Neural cell (in vitro differentiated cells): ENCODE data around the gene CENPP. TPM values are rescaled to one million over a fixed set of nuclear protein-coding genes. Genes with fewer than 3 reads are reported as not detected.
"Not testable (repeated sequence)": the region's sequence is repeated elsewhere in the genome, so short reads cannot be mapped to it uniquely, and the experiment has no call there.

Source experiments
- H2AFZ ChIP-seq: fragments of 200-600, 300-800 bp; sonication (generic), shearing (Covaris generic); 2 replicates; pipeline ENCODE4 v1.6.0; 2014; ENCODE audit warnings: low read depth, mild to moderate bottlenecking, antibody characterized with exemption, low read length, moderate library complexity
- H3F3A ChIP-seq: fragments of 200-600 bp; shearing (Covaris generic); 2 replicates; pipeline ENCODE4 v1.6.1; 2016; ENCODE audit warnings: mild to moderate bottlenecking, moderate library complexity, mixed read lengths, antibody characterized with exemption, low read length; ENCODE audit not compliant: insufficient read depth, poor library complexity, severe bottlenecking
- H3K27ac ChIP-seq: fragments of 200-600, 300-800 bp; sonication (generic), shearing (Covaris generic); 2 replicates; pipeline ENCODE4 v1.5.1; 2014; ENCODE audit warnings: mild to moderate bottlenecking, low read length, moderate library complexity
- H3K27me3 ChIP-seq: fragments of 300-800, 200-600 bp; sonication (generic), shearing (Covaris generic); 2 replicates; pipeline ENCODE4 v1.6.0; 2014; ENCODE audit warnings: mild to moderate bottlenecking, low read depth, low read length, moderate library complexity; ENCODE audit not compliant: insufficient read depth
- H3K36me3 ChIP-seq: fragments of 300-800, 200-600 bp; sonication (generic), shearing (Covaris generic); 2 replicates; pipeline ENCODE4 v1.5.1; 2014; ENCODE audit warnings: mild to moderate bottlenecking, antibody characterized with exemption, low read length, moderate library complexity; ENCODE audit not compliant: insufficient read depth
- H3K4me2 ChIP-seq: fragments of 300-800, 200-600 bp; sonication (generic), shearing (Covaris generic); 2 replicates; pipeline ENCODE4 v1.6.0; 2014; ENCODE audit warnings: mild to moderate bottlenecking, low read length
- H3K4me3 ChIP-seq: fragments of 300-800, 200-600 bp; sonication (generic), shearing (Covaris generic); 2 replicates; pipeline ENCODE4 v1.5.1; 2014; ENCODE audit warnings: mild to moderate bottlenecking, low read length, moderate library complexity
- H3K79me2 ChIP-seq: fragments of 200-600 bp; shearing (Covaris generic); replicated peaks from 2 replicates; pipeline ENCODE4 v1.6.0; 2014; ENCODE audit warnings: mild to moderate bottlenecking, low read length, moderate library complexity; ENCODE audit not compliant: insufficient read depth
- H3K9ac ChIP-seq: fragments of 300-800, 200-600 bp; sonication (generic), shearing (Covaris generic); 2 replicates; pipeline ENCODE4 v1.6.1; 2016; ENCODE audit warnings: mild to moderate bottlenecking, low read length, mixed read lengths
- H3K9me2 ChIP-seq: fragments of 200-600 bp; shearing (Covaris generic); 2 replicates; pipeline ENCODE4 v1.6.1; 2016; ENCODE audit warnings: mild to moderate bottlenecking, low read length, mixed read lengths; ENCODE audit not compliant: insufficient read depth
- H3K9me3 ChIP-seq: fragments of 200-600, 300-800 bp; sonication (generic), shearing (Covaris generic); 2 replicates; pipeline ENCODE4 v1.6.1; 2016; ENCODE audit warnings: mild to moderate bottlenecking, mixed run types, low read length, moderate library complexity, mixed read lengths
- H4K20me1 ChIP-seq: fragments of 200-600 bp; shearing (Covaris generic); 2 replicates; pipeline ENCODE4 v1.6.1; 2016; ENCODE audit warnings: mild to moderate bottlenecking, mixed run types; ENCODE audit not compliant: insufficient read depth
- EP300 ChIP-seq: fragments of 450-650 bp; conservative IDR thresholded peaks from 2 replicates; pipeline ENCODE4 v1.6.1; 2014; ENCODE audit warnings: antibody characterized with exemption, mild to moderate bottlenecking, moderate library complexity; ENCODE audit not compliant: poor library complexity, severe bottlenecking
- EZH2 ChIP-seq: fragments of 200-600, 300-800 bp; shearing (Covaris generic), sonication (generic); IDR thresholded peaks from 2 replicates; pipeline ENCODE4 v1.6.1; 2014; ENCODE audit warnings: antibody characterized with exemption, low read length, borderline replicate concordance, mild to moderate bottlenecking; ENCODE audit not compliant: insufficient read depth, poor library complexity, severe bottlenecking
- MXI1 ChIP-seq: fragments of 450-650 bp; conservative IDR thresholded peaks from 2 replicates; pipeline ENCODE4 v1.6.1; 2014; ENCODE audit warnings: antibody characterized with exemption, mild to moderate bottlenecking; ENCODE audit not compliant: poor library complexity, severe bottlenecking
- POLR2AphosphoS5 ChIP-seq: IDR thresholded peaks from 2 replicates; pipeline ENCODE4 v1.6.1; 2012
- RAD21 ChIP-seq: fragments of 450-650 bp; conservative IDR thresholded peaks from 2 replicates; pipeline ENCODE4 v1.6.1; 2014; ENCODE audit warnings: antibody characterized with exemption, mild to moderate bottlenecking, moderate library complexity
- SMC3 ChIP-seq: fragments of 450-650 bp; conservative IDR thresholded peaks from 2 replicates; pipeline ENCODE4 v1.6.1; 2014; ENCODE audit warnings: antibody characterized with exemption, mild to moderate bottlenecking, moderate library complexity; ENCODE audit not compliant: poor library complexity
- TAF1 ChIP-seq: IDR thresholded peaks from 2 replicates; pipeline ENCODE4 v1.6.1; 2012; ENCODE audit warnings: low read depth
- polyA plus RNA-seq: library from polyadenylated mRNA; depleted of rRNA; stranded (reverse); fragments of >200 nt; gene quantifications from 2 replicates; pipeline ENCODE4 v1.2.3, GENCODE V29; 2014
- TF ChIP-seq, protein P1 (sequence below): IDR thresholded peaks from 2 replicates; pipeline ENCODE4 v1.6.1; 2012; ENCODE audit warnings: borderline replicate concordance
- TF ChIP-seq, protein P2 (sequence below): fragments of 450-650 bp; IDR thresholded peaks from 2 replicates; pipeline ENCODE4 v1.5.1; 2014; ENCODE audit warnings: antibody characterized with exemption, mild to moderate bottlenecking, moderate library complexity; ENCODE audit not compliant: poor library complexity, severe bottlenecking

CENPP gene
- polyA plus RNA-seq, 1 donor from 2014 or later, result 5.0 TPM

DNA sequence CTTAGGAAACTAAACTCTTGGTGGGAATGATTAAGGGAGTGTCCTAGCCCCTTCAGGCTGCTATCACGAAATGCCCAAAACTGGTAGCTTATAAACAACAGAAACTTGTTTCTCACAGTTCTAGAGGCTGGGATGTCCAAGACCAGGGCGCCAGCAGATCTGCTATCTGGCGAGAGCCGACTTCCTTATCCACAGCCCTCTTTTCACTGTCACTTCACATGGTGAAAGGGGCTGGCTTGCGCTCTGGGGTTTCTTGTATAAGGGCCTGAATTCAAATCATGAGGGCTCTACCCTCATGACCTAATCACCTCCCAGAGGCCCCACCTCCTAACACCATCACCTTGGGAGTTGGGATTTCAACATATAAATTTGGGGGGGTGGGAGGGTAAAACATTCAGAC is 295.1 kb downstream of the CENPP start:
- no peaks in the 10 kb centered on the region for H3K9me2 ChIP-seq
- no peaks in the 10 kb centered on the region for H3K79me2 ChIP-seq
- H3K27me3 ChIP-seq, result no peaks in the 10 kb centered on the region
- H3K4me2 ChIP-seq, result no peak overlapping the region
- H3K9me3 ChIP-seq, result no peaks in the 10 kb centered on the region
- H3K4me3 ChIP-seq, result no peak overlapping the region
- H3K9ac ChIP-seq, result no peak overlapping the region
- H2AFZ ChIP-seq, result no peak overlapping the region
- H3K36me3 ChIP-seq, result no peaks in the 10 kb centered on the region
- TF ChIP-seq EZH2, result no peak
- TF ChIP-seq POLR2AphosphoS5, result no peak
- TF ChIP-seq EP300, result no peak
- TF ChIP-seq, protein P1, sequence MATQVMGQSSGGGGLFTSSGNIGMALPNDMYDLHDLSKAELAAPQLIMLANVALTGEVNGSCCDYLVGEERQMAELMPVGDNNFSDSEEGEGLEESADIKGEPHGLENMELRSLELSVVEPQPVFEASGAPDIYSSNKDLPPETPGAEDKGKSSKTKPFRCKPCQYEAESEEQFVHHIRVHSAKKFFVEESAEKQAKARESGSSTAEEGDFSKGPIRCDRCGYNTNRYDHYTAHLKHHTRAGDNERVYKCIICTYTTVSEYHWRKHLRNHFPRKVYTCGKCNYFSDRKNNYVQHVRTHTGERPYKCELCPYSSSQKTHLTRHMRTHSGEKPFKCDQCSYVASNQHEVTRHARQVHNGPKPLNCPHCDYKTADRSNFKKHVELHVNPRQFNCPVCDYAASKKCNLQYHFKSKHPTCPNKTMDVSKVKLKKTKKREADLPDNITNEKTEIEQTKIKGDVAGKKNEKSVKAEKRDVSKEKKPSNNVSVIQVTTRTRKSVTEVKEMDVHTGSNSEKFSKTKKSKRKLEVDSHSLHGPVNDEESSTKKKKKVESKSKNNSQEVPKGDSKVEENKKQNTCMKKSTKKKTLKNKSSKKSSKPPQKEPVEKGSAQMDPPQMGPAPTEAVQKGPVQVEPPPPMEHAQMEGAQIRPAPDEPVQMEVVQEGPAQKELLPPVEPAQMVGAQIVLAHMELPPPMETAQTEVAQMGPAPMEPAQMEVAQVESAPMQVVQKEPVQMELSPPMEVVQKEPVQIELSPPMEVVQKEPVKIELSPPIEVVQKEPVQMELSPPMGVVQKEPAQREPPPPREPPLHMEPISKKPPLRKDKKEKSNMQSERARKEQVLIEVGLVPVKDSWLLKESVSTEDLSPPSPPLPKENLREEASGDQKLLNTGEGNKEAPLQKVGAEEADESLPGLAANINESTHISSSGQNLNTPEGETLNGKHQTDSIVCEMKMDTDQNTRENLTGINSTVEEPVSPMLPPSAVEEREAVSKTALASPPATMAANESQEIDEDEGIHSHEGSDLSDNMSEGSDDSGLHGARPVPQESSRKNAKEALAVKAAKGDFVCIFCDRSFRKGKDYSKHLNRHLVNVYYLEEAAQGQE, result no peak
- TF ChIP-seq TAF1, result no peak
- TF ChIP-seq, protein P2, sequence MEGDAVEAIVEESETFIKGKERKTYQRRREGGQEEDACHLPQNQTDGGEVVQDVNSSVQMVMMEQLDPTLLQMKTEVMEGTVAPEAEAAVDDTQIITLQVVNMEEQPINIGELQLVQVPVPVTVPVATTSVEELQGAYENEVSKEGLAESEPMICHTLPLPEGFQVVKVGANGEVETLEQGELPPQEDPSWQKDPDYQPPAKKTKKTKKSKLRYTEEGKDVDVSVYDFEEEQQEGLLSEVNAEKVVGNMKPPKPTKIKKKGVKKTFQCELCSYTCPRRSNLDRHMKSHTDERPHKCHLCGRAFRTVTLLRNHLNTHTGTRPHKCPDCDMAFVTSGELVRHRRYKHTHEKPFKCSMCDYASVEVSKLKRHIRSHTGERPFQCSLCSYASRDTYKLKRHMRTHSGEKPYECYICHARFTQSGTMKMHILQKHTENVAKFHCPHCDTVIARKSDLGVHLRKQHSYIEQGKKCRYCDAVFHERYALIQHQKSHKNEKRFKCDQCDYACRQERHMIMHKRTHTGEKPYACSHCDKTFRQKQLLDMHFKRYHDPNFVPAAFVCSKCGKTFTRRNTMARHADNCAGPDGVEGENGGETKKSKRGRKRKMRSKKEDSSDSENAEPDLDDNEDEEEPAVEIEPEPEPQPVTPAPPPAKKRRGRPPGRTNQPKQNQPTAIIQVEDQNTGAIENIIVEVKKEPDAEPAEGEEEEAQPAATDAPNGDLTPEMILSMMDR, result no peak
- no peak for TF ChIP-seq MXI1
- no peak for TF ChIP-seq RAD21
- TF ChIP-seq SMC3, result no peak
- no peaks in the 10 kb centered on the region for H3F3A ChIP-seq
- no peak overlapping the region for H3K27ac ChIP-seq
- H4K20me1 ChIP-seq, result no peaks in the 10 kb centered on the region

DNA sequence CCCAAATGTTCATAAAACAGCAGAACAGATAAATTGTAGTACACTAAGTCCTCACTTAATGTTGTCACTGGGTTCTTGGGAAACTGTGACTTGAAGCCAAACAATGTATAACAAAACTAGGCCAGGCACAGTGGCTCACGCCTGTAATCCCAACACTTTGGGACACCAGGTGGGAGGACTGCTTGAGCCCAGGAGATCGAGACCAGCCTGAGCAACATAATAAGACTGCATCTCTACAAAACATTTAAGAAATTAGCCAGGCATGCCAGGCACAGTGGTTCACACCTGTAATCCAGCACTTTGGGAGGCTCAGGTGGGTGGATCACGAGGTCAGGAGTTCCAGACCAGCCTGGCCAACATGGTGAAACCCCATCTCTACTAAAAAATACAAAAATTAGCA is 298.2 kb downstream of the CENPP start:
- not testable (repeated sequence) for H3K9me2 ChIP-seq, H3F3A ChIP-seq, H3K27ac ChIP-seq, H3K27me3 ChIP-seq, H2AFZ ChIP-seq, H3K9ac ChIP-seq, H3K36me3 ChIP-seq, H3K79me2 ChIP-seq, H4K20me1 ChIP-seq, H3K4me3 ChIP-seq, H3K9me3 ChIP-seq, H3K4me2 ChIP-seq

DNA sequence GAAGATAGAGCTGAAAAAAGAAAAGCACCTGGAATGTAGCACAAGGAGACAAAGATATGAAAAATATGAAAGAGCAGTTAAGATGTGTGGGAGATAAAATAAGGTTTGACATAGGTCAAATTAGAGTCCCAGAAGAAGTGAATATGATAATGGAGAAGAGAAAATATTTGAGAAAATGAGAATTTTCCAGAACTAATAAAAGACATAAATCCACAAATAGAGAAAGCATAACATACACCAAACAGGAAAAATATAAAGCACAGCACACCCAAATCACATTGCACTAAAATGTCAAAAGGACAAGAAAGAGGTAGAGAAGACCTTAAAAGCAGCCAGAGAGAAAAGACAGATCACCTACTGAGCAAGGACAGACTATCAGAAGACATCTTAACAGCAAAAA is 300.7 kb downstream of the CENPP start:
- no peaks in the 10 kb centered on the region for H3K36me3 ChIP-seq
- no peaks in the 10 kb centered on the region for H4K20me1 ChIP-seq
- no peak overlapping the region for H3K9ac ChIP-seq
- H3K79me2 ChIP-seq, result no peaks in the 10 kb centered on the region
- no peaks in the 10 kb centered on the region for H3F3A ChIP-seq
- no peak for TF ChIP-seq MXI1
- no peak for TF ChIP-seq EP300
- no peak for TF ChIP-seq TAF1
- no peak for TF ChIP-seq SMC3
- TF ChIP-seq RAD21, result no peak
- no peak for TF ChIP-seq EZH2
- TF ChIP-seq POLR2AphosphoS5, result no peak
- TF ChIP-seq, protein P1, result no peak
- no peaks in the 10 kb centered on the region for H3K27me3 ChIP-seq
- no peak overlapping the region for H3K27ac ChIP-seq
- no peak overlapping the region for H3K4me3 ChIP-seq
- no peak overlapping the region for H2AFZ ChIP-seq
- H3K4me2 ChIP-seq, result no peak overlapping the region
- H3K9me2 ChIP-seq, result no peaks in the 10 kb centered on the region
- no peaks in the 10 kb centered on the region for H3K9me3 ChIP-seq
